HEK293T (cell line): ENCODE data around the gene BEST2.

ENCODE experiments used
- HDGF ChIP-seq: fragments of 450-650 bp; IDR thresholded peaks from 2 replicates; pipeline ENCODE4 v1.6.1; 2017; ENCODE audit warnings: antibody characterized with exemption, borderline replicate concordance
- SUZ12 ChIP-seq: fragments of 450-650 bp; IDR thresholded peaks from 2 replicates; pipeline ENCODE4 v1.6.1; 2016; ENCODE audit warnings: mild to moderate bottlenecking

GRCh38 chr19:12778905-12779161 is 27.2 kb downstream of the BEST2 start:
- TF ChIP-seq HDGF (no peak), SUZ12 (no peak)
